Uterus (tissue), 4 donors: ENCODE results near the gene ESPN. TPM values are rescaled to one million over a fixed set of nuclear protein-coding genes. Genes with fewer than 3 reads are reported as not detected.

Experiments used
- DNase-seq, 2 donors: peaks; one replicate each; pipeline ENCODE4 v3.0.0-alpha.2; 2019 to 2020
- H3K27ac ChIP-seq, 2 donors: fragments of 200-600 bp; sonication (generic); 1 replicate in 1 of 2; 2 replicates in 1 of 2; pipeline ENCODE4 v1.5.1; 2016 to 2018
- H3K27me3 ChIP-seq, 2 donors: fragments of 200-600 bp; sonication (generic); one replicate each; pipeline ENCODE4 v1.5.1; 2018 to 2019; ENCODE audit warnings: control low read depth in 1 of 2
- H3K36me3 ChIP-seq, 2 donors: fragments of 200-600 bp; sonication (generic); one replicate each; pipeline ENCODE4 v1.5.1; 2019; ENCODE audit warnings: control low read depth in 1 of 2
- H3K4me1 ChIP-seq, 2 donors: fragments of 200-600 bp; sonication (generic); one replicate each; pipeline ENCODE4 v1.5.1; 2018 to 2019; ENCODE audit warnings: control low read depth in 1 of 2
- H3K4me3 ChIP-seq, 2 donors: fragments of 200-600 bp; sonication (generic); 1 replicate in 1 of 2; 2 replicates in 1 of 2; pipeline ENCODE4 v1.5.1; 2018 to 2019; ENCODE audit warnings: mild to moderate bottlenecking in 1 of 2
- H3K9me3 ChIP-seq, 2 donors: fragments of 200-600 bp; sonication (generic); one replicate each; pipeline ENCODE4 v1.5.1; 2019; ENCODE audit warnings: control low read depth in 1 of 2
- POLR2A ChIP-seq, 2 donors: fragments of 450-650 bp; IDR thresholded peaks; one replicate each; pipeline ENCODE4 v1.6.1; 2016; ENCODE audit warnings: antibody characterized with exemption in 2 of 2, mild to moderate bottlenecking in 1 of 2, moderate library complexity in 1 of 2
- intact Hi-C: fragments of 100-400 bp; cut with DNase I; formaldehyde crosslinking; loops from one replicate; pipeline ENCODE4 v1.15.1; 2023; ENCODE audit warnings: low total_unique reads
- total RNA-seq, 4 donors: library from RNA; depleted of rRNA in 3 of 4; stranded (reverse); fragments of >200 nt in 3 of 4; gene quantifications; one replicate each; pipeline versions ENCODE4 v1.1.0 to v1.2.4, GENCODE V29; 2014 to 2023
- TF ChIP-seq, protein P1 (sequence below), 4 experiments: fragments of 200-600 bp in 2 of 4; fragments of 450-650 bp in 2 of 4; sonication (generic) in 2 of 4; IDR thresholded peaks; one replicate each; pipeline ENCODE4 v1.5.1; 2016 to 2019; ENCODE audit warnings: antibody characterized with exemption in 4 of 4, mild to moderate bottlenecking in 2 of 4, moderate library complexity in 1 of 4
- donor health status: DM: yes; HTN: yes; CAD: no.

The ESPN gene
- total RNA-seq, 4 donors from 2014 or later, result 0.58 to 2.5 TPM; not detected in 2

- H3K27me3 ChIP-seq, result peaks cover 0 to under 1% of the 10 kb centered on the region in 2 donors
- intact Hi-C loops, result no loop called here
Measured at GRCh38 chr1:6410248-6410893, 14.2 kb upstream of the ESPN start.

DNA sequence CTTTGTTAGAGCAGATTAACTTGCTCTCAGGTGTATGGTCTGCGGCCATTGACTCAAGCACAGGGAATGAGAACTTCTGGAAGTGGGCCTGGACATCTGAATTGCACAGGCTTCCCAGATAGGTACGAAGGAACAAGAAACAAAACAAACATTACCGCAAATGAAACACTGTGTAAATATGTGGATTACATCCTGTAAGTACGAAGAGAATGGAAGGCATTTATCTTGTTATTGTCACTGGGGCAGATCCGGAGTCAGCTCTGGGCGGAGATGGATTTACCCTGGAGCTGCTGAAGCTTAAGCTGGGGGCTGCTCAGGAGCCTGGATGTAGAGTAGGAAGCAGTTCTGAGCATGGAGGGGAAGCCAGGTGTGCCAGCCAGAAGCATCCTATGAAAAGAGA, 11.7 kb upstream of the ESPN start:
- intact Hi-C loops, result no loop called here
- Histone ChIP-seq H3K9me3 (no peaks in the 10 kb centered on the region), H3K4me3 (no peak overlapping the region), H3K4me1 (no peaks in the 10 kb centered on the region), H3K27me3 (peaks cover 0 to 13% of the 10 kb centered on the region in 2 donors), H3K27ac (no peak overlapping the region), H3K36me3 (no peaks in the 10 kb centered on the region)
- TF ChIP-seq, protein P1, sequence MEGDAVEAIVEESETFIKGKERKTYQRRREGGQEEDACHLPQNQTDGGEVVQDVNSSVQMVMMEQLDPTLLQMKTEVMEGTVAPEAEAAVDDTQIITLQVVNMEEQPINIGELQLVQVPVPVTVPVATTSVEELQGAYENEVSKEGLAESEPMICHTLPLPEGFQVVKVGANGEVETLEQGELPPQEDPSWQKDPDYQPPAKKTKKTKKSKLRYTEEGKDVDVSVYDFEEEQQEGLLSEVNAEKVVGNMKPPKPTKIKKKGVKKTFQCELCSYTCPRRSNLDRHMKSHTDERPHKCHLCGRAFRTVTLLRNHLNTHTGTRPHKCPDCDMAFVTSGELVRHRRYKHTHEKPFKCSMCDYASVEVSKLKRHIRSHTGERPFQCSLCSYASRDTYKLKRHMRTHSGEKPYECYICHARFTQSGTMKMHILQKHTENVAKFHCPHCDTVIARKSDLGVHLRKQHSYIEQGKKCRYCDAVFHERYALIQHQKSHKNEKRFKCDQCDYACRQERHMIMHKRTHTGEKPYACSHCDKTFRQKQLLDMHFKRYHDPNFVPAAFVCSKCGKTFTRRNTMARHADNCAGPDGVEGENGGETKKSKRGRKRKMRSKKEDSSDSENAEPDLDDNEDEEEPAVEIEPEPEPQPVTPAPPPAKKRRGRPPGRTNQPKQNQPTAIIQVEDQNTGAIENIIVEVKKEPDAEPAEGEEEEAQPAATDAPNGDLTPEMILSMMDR (IDR thresholded peaks at IDR 0.05), result no peak
- no peak for TF ChIP-seq POLR2A (IDR thresholded peaks at IDR 0.05)
- DNase-seq, result no peak

More at GRCh38 chr1:6410248-6410893, 14.2 kb upstream of the ESPN start:
- Histone ChIP-seq H3K4me1 (no peaks in the 10 kb centered on the region), H3K4me3 (no peak overlapping the region), H3K36me3 (no peaks in the 10 kb centered on the region), H3K27ac (no peak overlapping the region), H3K9me3 (no peaks in the 10 kb centered on the region)
- no peak for DNase-seq
- TF ChIP-seq, protein P1 (IDR thresholded peaks at IDR 0.05), result no peak
- no peak for TF ChIP-seq POLR2A (IDR thresholded peaks at IDR 0.05)

GRCh38 chr1:6414443-6414844, 10.1 kb upstream of the ESPN start:
- no peak for DNase-seq
- Histone ChIP-seq H3K27me3 (peaks cover 6 to 21% of the 10 kb centered on the region in 2 donors), H3K9me3 (no peaks in the 10 kb centered on the region), H3K4me3 (no peak overlapping the region), H3K36me3 (no peaks in the 10 kb centered on the region), H3K27ac (no peak overlapping the region), H3K4me1 (peaks cover 0 to 8% of the 10 kb centered on the region in 2 donors)
- TF ChIP-seq POLR2A (IDR thresholded peaks at IDR 0.05), result no peak
- TF ChIP-seq, protein P1 (IDR thresholded peaks at IDR 0.05), result no peak
- intact Hi-C loops, result no loop called here

DNA sequence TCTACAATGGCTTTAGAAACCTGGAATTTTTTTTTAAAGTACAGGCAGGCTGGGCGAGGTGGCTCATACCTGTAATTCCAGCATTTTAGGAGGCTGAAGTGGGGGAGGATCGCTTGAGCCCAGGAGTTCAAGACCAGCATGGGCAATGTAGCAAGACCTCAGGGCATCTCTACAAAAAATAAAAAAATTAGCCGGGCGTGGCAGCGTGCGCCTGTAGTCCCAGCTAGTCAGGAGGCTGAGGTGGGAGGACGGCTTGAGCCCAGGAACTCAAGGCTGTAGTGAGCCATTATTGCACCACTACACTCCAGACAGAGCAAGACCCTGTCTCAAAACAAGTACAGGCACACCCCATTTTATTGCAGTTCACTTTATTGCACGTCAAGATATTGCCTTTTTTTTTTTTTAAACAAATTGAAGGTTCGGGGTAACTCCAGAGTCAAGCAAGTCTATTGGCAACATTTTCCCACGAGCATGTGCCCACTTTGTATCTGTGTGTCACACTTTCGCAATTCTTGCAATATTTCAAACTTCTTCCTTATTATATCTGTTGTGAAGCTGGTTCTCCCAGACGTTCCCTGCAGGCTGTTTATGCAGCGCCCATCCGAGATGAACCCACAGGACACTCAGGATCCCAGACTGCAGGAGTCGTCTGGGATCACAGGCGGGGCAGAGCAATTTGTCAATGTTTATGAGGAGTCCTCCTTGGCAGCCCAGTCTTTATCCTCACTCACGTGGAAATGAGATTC, 9.5 kb upstream of the ESPN start:
- intact Hi-C loops, result no loop called here
- Histone ChIP-seq H3K27me3 (peaks cover 7 to 21% of the 10 kb centered on the region in 2 donors), H3K9me3 (no peaks in the 10 kb centered on the region), H3K4me3 (no peak overlapping the region), H3K27ac (no peak overlapping the region), H3K36me3 (no peaks in the 10 kb centered on the region), H3K4me1 (peaks cover 0 to 14% of the 10 kb centered on the region in 2 donors)
- no peak for DNase-seq
- TF ChIP-seq, protein P1 (IDR thresholded peaks at IDR 0.05), result no peak
- TF ChIP-seq POLR2A (IDR thresholded peaks at IDR 0.05), result no peak

- Histone ChIP-seq H3K27me3 (peaks cover 7 to 26% of the 10 kb centered on the region in 2 donors), H3K27ac (no peak overlapping the region), H3K4me1 (peaks cover 0 to 20% of the 10 kb centered on the region in 2 donors), H3K36me3 (no peaks in the 10 kb centered on the region), H3K4me3 (no peak overlapping the region), H3K9me3 (no peaks in the 10 kb centered on the region)
- TF ChIP-seq, protein P1 (IDR thresholded peaks at IDR 0.05), result no peak
- TF ChIP-seq POLR2A (IDR thresholded peaks at IDR 0.05), result no peak
- intact Hi-C loops, result no loop called here
- DNase-seq, result no peak
Measured at GRCh38 chr1:6416295-6416656, 8.3 kb upstream of the ESPN start.
